ENCODE measurements around the gene LIPA. TPM values are rescaled to one million over a fixed set of nuclear protein-coding genes. Genes with fewer than 3 reads are reported as not detected.

LIPA gene
- total RNA-seq (2022; extraction: Qiagen RNA extraction): 42.6 to 54.6 TPM (median 44.5 TPM) in 5 replicates

DNA sequence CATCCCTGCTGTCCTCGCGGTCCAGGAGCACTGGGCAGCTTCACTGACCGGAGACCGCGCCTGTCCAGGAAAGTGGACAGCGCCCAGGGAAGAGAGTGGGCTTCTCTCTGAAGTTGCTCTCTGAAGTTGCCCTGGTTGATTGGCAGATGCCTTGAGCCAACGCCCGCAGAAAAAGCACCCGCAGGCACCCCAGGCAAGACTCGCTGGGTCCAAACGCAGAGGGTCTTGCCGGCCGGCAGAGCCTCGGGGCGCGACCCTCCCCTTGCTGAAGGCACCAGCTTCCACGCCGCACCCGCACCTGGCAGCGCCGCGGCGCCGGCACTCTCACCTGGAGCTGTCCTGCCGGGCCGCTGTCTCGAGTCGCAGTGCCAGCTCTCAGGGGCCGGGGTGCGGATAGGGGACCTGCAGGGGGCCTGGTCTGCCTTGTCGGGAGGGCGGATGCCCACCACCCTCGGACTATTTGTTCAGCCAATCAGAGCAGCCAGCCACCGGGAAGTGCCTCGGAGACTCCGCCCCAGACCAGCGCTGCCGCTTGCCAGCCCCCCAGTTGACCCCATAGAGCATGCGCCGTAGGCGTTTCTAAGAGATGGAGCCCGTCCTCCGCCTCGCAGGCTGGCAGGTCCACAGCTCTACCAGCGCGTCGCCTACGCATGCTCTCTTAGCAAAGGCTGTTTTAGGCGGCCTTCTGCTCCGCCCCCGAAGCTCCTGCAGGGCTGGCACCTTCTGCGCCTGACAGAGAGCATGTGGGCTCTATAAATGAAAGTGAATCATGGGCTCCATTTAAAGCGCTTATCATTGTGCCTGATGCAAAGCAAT is at the start of gene LIPA:
Gene LIPA (minus strand): TSS at position 367 of the 816 bp plus-strand sequence. CDS start 4,127 bp downstream, outside the sequence.

GRCh38 chr10:89207181-89207800 is 44.3 kb downstream of the LIPA start, which contains the start of gene CH25H:
Gene CH25H, minus strand, starts transcription at chr10:89207317. Its CDS starts 25 bp downstream, at chr10:89207292.

Other genes with a start within 250 kb of the LIPA start
- gene CH25H, start 44.5 kb downstream of the LIPA start, total RNA-seq (2022; extraction: Qiagen RNA extraction): 0.06 to 0.07 TPM (median 0.07 TPM) in 3 of 5 replicates, not detected in the others
- gene IFIT2, start 50.3 kb upstream of the LIPA start, total RNA-seq (2022; extraction: Qiagen RNA extraction): 2.4 to 3.5 TPM (median 3.3 TPM) in 5 replicates
- 4.2 to 6.5 TPM (median 5.9 TPM) in 5 replicates for gene IFIT3, start 76.2 kb upstream of the LIPA start, total RNA-seq (2022; extraction: Qiagen RNA extraction)
- gene IFIT1B, start 126.3 kb upstream of the LIPA start, total RNA-seq (2022; extraction: Qiagen RNA extraction): not detected in 5 replicates
- gene IFIT1, start 140.8 kb upstream of the LIPA start, total RNA-seq (2022; extraction: Qiagen RNA extraction): 4.1 to 6.9 TPM (median 5.1 TPM) in 5 replicates
- gene IFIT5, start 162.8 kb upstream of the LIPA start, total RNA-seq (2022; extraction: Qiagen RNA extraction): 5.8 to 11.3 TPM (median 8.0 TPM) in 5 replicates